Cerebellar nuclear complex (tissue), 1 donor: ENCODE results near the gene MTOR.
A peak's percentile ranks its signal among the peaks of the same experiment; 100 is the strongest.

ENCODE experiments used
- DNase-seq, 2 experiments: peaks; one replicate each; lab custom pipeline; 2025; lab: John Stamatoyannopoulos, UW

Gene MTOR

DNA sequence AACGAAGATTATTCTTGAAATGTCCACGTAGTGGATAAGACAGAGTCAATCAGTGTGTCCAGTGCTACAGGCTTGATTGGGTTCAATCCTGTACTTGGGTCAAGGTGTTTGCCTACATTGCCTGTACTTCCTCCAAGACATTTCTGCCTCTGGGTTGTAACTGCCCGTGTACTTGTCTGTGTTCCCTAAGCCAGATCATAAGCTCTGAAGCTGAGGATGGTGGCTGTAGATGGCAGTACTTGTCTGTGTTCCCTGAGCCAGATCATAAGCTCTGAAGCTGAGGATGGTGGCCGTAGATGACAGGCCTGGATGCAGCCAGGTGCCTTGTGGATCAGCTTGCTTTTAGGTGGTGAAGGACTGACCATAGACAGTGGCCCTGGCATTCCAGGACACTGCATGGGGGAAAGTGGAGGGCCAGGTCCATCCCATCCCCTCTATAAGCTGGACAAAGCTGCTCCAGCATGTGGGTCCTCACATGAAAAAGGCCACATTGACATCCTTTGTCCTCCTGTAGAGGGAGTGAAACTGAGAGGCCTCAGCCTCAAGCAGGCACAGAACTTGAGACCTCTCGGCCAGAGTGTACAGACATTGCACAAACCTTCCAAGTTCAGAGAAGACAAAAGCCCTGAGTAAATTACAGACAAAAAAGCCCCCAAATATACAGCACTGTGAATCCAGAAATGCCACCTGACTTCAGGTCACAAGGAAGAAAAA, 200.5 kb downstream of the MTOR start:
- no peak for DNase-seq

DNA sequence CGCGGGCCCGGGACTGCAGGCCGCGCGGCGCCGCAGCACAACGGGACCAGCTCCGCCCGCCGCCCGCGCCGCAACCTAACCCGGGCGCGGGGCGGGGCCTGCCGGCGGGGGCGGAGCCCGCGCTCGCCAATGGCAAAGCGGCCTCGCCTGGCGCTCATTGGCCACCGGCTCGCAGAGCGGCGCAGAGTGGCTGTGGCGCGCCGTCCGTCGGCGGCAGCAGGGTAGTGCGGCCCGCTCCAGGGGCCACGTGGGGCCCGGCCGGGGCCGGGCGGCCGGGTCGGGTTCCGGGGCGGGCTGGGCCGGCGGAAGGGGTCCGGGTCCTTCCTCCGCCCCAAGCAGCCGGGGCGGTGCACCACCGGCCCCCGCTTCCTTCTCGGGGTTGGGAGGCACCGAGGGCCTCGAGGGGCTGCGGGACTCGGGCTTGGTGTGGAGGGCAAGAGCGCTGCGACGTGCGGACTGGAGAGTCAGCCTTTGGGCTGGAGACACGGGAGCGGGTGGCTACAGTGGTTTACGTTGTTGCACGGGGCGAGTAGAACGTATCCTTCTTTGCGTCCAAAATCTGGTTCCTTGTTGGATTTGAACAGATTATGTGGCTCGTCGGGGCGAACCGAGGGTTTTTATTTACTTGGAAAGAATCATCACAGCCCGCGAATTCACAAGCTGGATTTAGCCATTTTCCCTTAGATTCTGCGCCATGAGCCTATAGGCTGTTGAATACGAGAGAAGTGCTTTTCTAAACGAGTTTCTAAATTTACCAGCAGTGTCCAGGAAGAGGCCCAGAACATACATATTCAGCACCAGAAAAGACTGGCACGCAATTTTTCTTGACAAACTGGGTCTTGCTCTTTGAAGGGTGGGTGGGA, 202.2 kb downstream of the MTOR start, which contains the start of gene SRM:
Gene SRM, minus strand, starts transcription at position 51 of the 863 bp plus-strand sequence. CDS start 75 bp downstream, outside the sequence.
- DNase-seq, result peak; percentile 53 to 61

DNA sequence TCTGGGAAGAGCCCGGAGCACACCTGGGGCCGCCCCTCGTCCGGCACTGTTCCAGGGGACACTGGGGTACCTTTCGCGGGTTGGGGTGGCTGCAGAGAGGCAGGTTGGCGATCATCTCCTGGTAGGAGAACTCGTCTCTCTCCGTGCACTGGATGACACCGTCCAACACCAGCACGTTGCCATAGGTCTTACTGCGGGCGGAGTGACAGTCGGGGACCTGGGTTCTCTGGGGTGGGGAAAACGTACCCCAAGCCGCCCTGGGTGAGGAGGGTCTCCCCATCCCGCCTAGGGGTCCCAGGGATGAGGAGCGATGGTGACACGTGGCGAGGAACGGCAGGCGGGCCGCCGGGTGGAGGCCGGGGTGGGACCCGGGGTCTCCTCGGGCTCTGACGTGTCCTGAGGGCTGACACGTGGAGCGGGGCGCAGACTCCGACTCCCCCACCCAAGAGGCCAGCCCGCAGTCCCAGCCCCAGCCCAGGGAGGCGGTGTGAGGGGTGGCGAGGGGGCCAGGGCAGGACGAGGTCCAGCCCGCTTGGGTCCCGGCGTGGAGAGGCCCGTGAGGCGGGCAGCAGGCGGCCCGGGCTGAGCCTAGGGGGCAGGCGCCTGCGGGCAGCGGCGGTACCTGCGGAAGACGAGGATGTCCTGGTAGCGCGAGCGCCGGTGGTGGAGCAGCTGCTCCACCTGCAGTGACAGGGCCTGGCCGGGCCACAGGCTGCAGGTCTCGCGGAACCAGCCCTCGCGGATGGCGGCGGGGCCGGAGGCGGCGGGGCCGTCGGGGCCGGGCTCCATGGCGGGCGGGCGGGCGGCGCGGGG, 203.0 kb downstream of the MTOR start:
- no peak for DNase-seq

DNA sequence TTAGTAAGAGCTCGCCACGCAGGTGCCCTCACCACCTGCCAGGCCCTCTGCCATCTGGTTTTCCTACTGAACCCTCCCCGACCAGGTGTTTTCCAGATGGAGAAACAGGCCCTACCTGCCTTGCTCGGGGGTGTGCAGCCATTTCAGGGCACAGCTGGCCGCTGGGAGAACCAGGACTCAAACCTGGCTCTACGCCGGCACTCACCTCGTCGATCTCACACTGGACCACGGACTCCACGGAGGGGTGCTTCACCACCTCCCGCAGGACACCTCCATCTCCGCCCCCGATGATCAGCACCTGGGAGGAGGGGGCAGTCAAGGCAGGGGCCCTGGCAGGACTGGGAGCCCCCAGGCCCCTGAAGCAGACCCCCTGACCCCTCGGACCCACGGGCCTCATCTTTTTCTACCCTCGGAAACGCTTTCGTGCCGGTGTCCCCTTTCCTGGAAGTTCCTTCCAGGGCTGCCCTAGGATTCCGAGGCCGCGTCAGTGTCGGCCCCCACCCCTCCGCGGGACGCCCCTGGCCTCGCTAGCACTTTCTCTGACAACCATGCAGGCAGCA, 203.7 kb downstream of the MTOR start:
- DNase-seq, result no peak

DNA sequence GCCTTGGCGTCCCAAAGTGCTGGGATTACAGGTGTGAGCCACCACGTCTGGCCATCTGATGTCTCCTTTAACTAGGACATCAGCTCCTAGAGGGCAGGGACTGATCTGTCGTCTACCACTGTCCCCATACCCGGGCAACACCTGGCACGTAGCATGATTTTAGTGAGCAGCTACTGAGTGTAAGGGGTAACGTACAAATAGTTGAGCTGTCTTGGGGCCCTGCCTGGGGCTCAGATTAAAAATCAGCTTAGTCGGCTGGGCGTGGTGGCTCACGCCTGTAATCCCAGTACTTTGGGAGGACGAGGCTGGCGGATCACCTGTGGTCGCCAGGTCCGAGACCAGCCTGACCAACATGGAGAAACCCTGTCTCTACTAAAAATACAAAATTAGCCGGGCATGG, 204.3 kb downstream of the MTOR start:
- no peak for DNase-seq

DNA sequence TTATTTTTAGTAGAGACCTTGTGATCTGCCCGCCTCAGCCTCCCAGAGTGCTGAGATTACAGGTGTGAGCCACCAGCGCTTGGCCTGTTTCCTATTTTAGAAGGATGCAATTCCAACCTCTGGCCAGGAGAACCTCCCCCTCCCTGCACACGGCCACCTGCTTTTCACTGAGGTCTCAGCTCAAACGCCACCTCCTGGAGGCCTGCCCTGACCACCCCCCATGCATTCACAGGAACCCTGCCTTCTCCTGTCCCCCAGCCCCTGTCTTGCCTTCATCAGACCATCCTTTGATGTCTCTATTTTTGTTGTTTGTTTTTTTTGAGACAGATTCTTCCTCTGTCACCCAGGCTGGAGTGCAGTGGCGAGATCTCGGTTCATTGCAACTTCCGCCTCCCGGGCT, 204.9 kb downstream of the MTOR start:
- DNase-seq, result no peak
